HT-29 (cell line): Measurements from ENCODE around the gene SLC22A13. TPM values are rescaled to one million over a fixed set of nuclear protein-coding genes. Genes with fewer than 3 reads are reported as not detected.

Source experiments
- small RNA-seq: library from RNA; depleted of rRNA; stranded (forward); fragments of <200 nt; gene quantifications from one replicate; pipeline ENCODE3, GENCODE V24; 2014
- total RNA-seq: library from RNA; depleted of rRNA; stranded (reverse); fragments of >200 nt; shearing (Covaris generic); gene quantifications from 2 replicates; pipeline ENCODE4 v1.2.3, GENCODE V29; 2014; rRNA removed

Gene SLC22A13
- total RNA-seq, 1 experiment from 2014 or later = 0.25 TPM

Small RNA genes within 50 kb of the gene (small RNA-seq; reads per million reads assigned to genes)
- not detected for gene RNU6-235P

Other genes with a start within 250 kb of the SLC22A13 start
- gene PLCD1, start 236.2 kb upstream of the SLC22A13 start, total RNA-seq = 7.6 and 9.6 TPM in 2 replicates
- gene DLEC1, start 226.6 kb upstream of the SLC22A13 start, total RNA-seq = 0.58 and 0.94 TPM in 2 replicates
- 71.9 and 84.7 TPM in 2 replicates for gene ACAA1, start 128.7 kb upstream of the SLC22A13 start, total RNA-seq
- 5.5 and 11.9 TPM in 2 replicates for gene MYD88, start 127.2 kb upstream of the SLC22A13 start, total RNA-seq
- 11.8 and 12.9 TPM in 2 replicates for gene OXSR1, start 100.3 kb upstream of the SLC22A13 start, total RNA-seq
- gene SLC22A14, start 16.5 kb downstream of the SLC22A13 start, total RNA-seq = not detected in 2 replicates
- 4.2 and 4.4 TPM in 2 replicates for gene XYLB, start 81.0 kb downstream of the SLC22A13 start, total RNA-seq
- gene ACVR2B, start 188.1 kb downstream of the SLC22A13 start, total RNA-seq = 3.0 and 5.2 TPM in 2 replicates
- 1.6 and 5.1 TPM in 2 replicates for gene EXOG, start 230.5 kb downstream of the SLC22A13 start, total RNA-seq